Ishikawa (cell line): ENCODE results near the gene ATAD5.

Experiments used
- CEBPB ChIP-seq: IDR thresholded peaks from 2 replicates; pipeline ENCODE4 v1.6.1; 2012
- CREB1 ChIP-seq: IDR thresholded peaks from 2 replicates; pipeline ENCODE4 v1.6.1; 2012; ENCODE audit warnings: low read depth
- EGR1 ChIP-seq: IDR thresholded peaks from 2 replicates; pipeline ENCODE4 v1.6.1; 2012
- EP300 ChIP-seq: IDR thresholded peaks from 2 replicates; pipeline ENCODE4 v1.6.1; 2012; ENCODE audit warnings: borderline replicate concordance
- FOXM1 ChIP-seq: IDR thresholded peaks from 2 replicates; pipeline ENCODE4 v1.6.1; 2012; ENCODE audit warnings: low read depth, borderline replicate concordance
- NFIC ChIP-seq: IDR thresholded peaks from 2 replicates; pipeline ENCODE4 v1.6.1; 2012
- RAD21 ChIP-seq: IDR thresholded peaks from 2 replicates; pipeline ENCODE4 v1.6.1; 2012; ENCODE audit warnings: low read depth
- REST ChIP-seq: IDR thresholded peaks from 2 replicates; pipeline ENCODE4 v1.6.1; 2012; ENCODE audit warnings: low read depth, mild to moderate bottlenecking
- TAF1 ChIP-seq: IDR thresholded peaks from 2 replicates; pipeline ENCODE4 v1.6.1; 2012; ENCODE audit warnings: low read depth, mild to moderate bottlenecking
- TCF12 ChIP-seq: IDR thresholded peaks from 2 replicates; pipeline ENCODE4 v1.6.1; 2012; ENCODE audit warnings: low read depth
- TEAD4 ChIP-seq: IDR thresholded peaks from 2 replicates; pipeline ENCODE4 v1.6.1; 2012
- YY1 ChIP-seq: IDR thresholded peaks from 2 replicates; pipeline ENCODE4 v1.6.1; 2012; ENCODE audit warnings: low read depth
- ZBTB7A ChIP-seq: IDR thresholded peaks from 2 replicates; pipeline ENCODE4 v1.6.1; 2012; ENCODE audit warnings: low read depth
- TF ChIP-seq, protein P1 (sequence below): IDR thresholded peaks from 2 replicates; pipeline ENCODE4 v1.6.1; 2012
- TF ChIP-seq, protein P2 (sequence below): IDR thresholded peaks from 2 replicates; pipeline ENCODE4 v1.6.1; 2012

The ATAD5 gene

GRCh38 chr17:30838202-30838807, 6.5 kb downstream of the ATAD5 start:
- TF ChIP-seq NFIC (no peak), EGR1 (no peak), REST (no peak), YY1 (no peak), ZBTB7A (no peak), FOXM1 (no peak), TAF1 (no peak), RAD21 (no peak), TCF12 (no peak), CEBPB (no peak)
- TF ChIP-seq, protein P1, sequence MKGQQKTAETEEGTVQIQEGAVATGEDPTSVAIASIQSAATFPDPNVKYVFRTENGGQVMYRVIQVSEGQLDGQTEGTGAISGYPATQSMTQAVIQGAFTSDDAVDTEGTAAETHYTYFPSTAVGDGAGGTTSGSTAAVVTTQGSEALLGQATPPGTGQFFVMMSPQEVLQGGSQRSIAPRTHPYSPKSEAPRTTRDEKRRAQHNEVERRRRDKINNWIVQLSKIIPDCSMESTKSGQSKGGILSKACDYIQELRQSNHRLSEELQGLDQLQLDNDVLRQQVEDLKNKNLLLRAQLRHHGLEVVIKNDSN: no peak

DNA sequence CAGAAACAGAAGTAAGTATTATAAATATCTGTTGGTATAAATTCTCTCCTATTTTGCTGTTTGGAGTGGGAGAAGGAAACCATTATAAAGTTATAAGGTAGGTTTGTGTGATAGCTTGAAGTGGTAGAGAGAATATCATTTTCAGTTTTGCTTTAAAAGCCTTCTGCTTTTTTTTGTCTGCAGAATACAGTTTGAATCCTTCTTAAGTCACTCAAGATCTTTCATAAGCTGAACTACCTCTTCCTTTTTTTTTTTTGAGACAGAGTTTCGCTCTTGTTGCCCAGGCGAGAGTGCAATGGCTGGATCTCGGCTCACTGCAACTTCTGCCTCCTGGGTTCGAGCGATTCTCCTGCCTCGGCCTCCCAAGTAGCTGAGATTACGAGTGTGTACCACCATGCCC, 9.0 kb downstream of the ATAD5 start:
- TF ChIP-seq CEBPB (no peak), ZBTB7A (no peak), CREB1 (no peak), RAD21 (no peak)

GRCh38 chr17:30848021-30848420, 16.3 kb downstream of the ATAD5 start:
- TF ChIP-seq REST (no peak), EGR1 (no peak), TEAD4 (no peak), TAF1 (no peak), ZBTB7A (no peak), EP300 (no peak), FOXM1 (no peak), NFIC (no peak), CREB1 (no peak), YY1 (no peak), TCF12 (no peak)
- TF ChIP-seq, protein P1: no peak
- TF ChIP-seq, protein P2, sequence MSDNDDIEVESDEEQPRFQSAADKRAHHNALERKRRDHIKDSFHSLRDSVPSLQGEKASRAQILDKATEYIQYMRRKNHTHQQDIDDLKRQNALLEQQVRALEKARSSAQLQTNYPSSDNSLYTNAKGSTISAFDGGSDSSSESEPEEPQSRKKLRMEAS: no peak

DNA sequence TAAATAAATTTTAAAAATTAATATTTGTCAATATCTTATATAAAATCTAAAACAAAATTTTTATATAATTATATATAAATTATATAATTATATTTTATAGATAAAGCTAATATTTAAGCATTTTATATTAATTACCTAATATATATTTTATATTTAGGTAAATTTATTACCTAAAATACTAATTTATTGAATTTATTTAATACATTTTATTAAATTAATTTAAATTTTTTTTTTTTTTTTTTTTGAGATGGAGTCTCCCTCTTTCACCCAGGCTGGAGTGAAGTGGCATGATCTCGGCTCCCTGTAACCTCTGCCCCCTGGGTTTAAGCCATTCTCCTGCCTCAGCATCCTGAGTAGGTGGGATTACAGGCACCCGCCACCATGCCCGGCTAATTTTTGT, 22.4 kb downstream of the ATAD5 start:
- no peak for TF ChIP-seq RAD21
- no peak for TF ChIP-seq EGR1
- TF ChIP-seq FOXM1: no peak
- TF ChIP-seq, protein P2: no peak
- no peak for TF ChIP-seq CEBPB

DNA sequence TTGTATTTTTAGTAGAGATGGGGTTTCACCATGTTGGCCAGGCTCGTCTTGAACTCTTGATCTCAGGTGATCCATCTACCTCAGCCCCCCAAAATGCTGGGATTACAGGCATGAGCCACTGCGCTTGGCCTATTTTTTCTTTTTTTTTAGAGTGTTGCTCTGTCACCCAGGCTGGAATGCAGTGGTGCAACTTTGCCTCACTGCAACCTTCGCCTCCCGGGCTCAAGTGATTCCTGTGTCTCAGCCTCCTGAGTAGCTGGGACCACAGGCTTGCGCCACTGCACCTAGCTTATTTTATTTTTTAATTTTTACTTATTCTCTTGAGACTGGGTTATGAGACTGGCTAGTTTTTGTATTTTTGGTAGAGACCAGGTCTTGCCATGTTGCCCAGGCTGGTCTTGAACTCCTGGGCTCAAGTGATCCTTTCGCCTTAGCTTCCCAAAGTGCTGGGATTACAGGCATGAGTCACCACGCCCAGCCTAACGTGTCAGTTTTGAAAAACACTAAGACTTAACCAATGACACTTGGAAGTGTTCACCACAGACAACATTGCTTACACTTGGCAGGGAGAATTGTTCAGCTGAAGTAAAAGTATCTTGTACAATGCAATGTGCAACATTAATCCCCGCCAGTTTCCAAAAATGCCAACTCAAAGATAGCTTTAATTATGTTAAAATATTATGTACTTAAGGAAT, 26.9 kb downstream of the ATAD5 start:
- TF ChIP-seq, protein P2: no peak
- TF ChIP-seq EGR1: no peak
- no peak for TF ChIP-seq TCF12
- no peak for TF ChIP-seq TEAD4
- TF ChIP-seq FOXM1: no peak
- TF ChIP-seq NFIC: no peak
- no peak for TF ChIP-seq CEBPB
- TF ChIP-seq YY1: no peak
- TF ChIP-seq CREB1: no peak
- no peak for TF ChIP-seq ZBTB7A
- no peak for TF ChIP-seq RAD21
- TF ChIP-seq, protein P1: no peak
- no peak for TF ChIP-seq TAF1
